HG02870 (cell line): ENCODE data around the gene GBP3.
A peak's percentile ranks its signal among the peaks of the same experiment; 100 is the strongest.
"Not testable (repeated sequence)": the region's sequence is repeated elsewhere in the genome, so short reads cannot be mapped to it uniquely, and the experiment has no call there.

Source experiments
- ATAC-seq: cut with Tn5 transposase; IDR thresholded peaks from one replicate; pipeline ENCODE4 v1.9.1; 2021; ENCODE audit warnings: mild to moderate bottlenecking, moderate library complexity; ENCODE audit not compliant: unreplicated experiment

Gene GBP3, protein sequence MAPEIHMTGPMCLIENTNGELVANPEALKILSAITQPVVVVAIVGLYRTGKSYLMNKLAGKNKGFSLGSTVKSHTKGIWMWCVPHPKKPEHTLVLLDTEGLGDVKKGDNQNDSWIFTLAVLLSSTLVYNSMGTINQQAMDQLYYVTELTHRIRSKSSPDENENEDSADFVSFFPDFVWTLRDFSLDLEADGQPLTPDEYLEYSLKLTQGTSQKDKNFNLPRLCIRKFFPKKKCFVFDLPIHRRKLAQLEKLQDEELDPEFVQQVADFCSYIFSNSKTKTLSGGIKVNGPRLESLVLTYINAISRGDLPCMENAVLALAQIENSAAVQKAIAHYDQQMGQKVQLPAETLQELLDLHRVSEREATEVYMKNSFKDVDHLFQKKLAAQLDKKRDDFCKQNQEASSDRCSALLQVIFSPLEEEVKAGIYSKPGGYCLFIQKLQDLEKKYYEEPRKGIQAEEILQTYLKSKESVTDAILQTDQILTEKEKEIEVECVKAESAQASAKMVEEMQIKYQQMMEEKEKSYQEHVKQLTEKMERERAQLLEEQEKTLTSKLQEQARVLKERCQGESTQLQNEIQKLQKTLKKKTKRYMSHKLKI

DNA sequence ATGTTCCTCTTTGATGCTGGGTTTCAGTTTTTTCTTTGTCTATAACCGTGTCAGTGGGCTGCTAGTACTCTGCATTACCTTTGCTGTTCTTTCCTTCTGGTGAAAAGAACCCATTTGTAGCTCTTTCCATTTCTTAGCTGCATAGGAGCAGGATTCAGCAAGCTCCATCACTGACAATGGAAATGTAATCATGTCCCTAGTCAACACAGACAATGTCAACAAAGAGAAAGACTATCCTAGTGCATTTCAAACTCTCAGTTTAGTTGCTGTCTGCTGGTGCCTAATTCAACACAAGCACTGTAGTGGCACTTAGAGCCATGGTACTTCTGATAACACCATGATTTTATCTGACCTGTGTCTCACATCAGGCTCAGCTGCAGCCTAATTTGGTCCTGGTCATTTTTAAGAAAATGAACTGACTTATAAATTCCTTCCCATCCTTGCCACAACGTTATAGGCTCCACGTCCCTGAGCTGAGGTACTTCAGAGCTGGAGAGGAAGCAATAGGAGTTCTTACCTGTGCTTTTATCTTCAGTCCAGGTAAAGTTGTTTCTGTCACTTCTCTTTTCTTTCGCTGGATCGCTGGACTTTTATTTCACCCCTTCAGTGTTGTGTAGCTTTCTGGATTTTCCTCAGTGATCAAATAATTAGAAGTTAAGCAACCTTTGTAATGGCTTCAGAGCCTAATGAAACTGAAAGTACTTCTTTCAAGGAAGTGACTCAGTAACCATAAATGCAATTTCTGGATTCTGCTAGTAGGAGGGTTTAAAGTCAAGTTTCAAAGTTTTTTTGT, at the start of gene GBP3:
GBP3 (minus strand) TSS at position 700 of the 793 bp plus-strand sequence. CDS start 2,145 bp downstream, outside the sequence.
- peak; percentile 71 for ATAC-seq

DNA sequence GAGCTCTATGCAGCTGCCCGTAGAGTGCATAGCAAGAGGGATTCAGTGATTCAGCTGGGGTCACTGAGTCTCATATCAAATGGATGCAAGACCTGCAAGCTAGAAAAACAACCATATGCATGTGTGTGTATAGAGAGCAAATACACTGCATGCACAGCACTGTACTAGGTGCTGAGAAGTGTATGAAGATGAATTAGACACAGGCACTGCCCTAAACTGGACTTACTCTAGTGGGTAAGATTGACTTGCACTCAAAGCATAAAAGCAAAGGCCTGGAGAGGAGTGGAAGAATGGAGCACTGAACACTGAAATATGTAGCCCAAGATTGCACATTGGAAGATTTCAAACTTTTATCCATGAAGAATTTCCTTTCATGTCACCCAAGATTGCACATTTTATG, 47.8 kb upstream of the GBP3 start:
- ATAC-seq, result no peak

DNA sequence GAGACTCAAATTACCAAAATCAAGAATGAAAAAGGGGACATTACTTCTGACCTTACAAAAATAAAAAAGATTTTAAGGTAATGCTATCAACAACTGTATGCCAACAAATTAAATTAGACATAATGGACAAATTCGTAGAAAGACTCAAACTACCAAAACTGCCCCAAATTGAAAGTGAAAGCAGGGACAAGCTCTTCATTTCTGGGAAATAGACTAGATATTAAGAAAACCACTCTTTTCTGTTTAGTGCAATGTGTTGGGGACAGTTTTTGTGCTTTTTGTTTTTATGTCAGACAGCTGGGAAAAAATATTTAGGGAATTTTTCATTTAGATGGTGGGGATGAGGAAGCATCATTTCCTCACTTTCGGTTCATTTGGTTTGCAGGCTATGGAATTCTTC, 47.3 kb upstream of the GBP3 start:
- ATAC-seq, result no peak

DNA sequence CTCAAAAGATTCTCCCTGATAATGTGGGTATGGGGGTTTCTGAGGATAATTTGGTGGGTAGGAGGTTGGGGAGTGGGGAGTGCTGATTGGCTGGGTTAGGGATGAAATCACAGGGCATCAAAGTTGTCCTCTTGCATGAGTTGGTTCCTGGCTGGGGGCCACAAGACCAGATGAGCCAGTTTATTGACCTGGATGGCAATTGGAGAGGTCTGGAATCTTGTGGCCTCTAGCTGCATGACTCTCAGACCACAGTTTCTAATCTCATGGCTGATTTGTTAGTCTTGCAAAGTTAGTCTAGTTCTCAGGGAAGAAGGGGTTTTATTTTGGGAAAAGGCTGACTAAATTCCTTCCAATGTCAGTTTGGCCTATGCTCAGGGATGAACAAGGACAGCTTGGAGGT, 45.6 kb upstream of the GBP3 start:
- no peak for ATAC-seq

DNA sequence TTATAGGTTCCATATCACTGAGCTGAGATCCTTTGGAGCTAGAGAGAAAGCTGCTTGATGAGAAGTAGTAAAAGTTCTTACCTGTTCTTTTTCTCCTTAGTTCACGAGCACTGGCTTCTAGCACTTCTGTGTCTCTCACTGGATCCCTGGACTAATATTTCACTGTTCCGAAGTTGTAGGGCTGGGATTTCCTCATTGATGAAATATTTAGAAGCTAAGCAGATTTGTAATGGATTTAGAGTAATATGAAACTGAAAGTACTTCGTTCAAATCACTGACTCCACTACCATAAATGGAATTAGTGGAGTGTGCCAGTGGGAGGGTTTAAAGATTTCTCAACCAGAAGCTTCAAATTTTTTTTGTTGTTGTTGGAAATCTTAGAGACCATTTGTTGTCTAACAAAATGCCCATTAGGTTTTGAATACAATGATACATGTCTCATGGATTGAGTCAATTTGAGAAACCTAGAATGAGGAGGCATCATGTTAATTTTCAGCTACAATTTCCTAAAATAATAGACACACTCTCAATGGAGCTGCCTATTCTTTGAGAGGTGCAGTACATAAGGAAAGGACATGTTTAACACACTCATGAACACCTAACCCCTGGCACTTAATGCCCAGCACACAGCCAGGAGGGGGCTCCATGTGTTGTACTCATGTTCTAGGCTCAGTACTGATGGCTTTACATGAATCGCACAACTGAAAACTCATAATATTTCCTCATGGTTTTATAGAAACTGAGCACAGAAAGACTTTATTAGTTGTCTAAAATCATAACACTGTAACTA, 42.6 kb upstream of the GBP3 start, which contains the start of gene GBP1:
GBP1 (minus strand) TSS at position 130 of the 790 bp plus-strand sequence. CDS start 1,974 bp downstream, outside the sequence.
- ATAC-seq, result peak; percentile 70

DNA sequence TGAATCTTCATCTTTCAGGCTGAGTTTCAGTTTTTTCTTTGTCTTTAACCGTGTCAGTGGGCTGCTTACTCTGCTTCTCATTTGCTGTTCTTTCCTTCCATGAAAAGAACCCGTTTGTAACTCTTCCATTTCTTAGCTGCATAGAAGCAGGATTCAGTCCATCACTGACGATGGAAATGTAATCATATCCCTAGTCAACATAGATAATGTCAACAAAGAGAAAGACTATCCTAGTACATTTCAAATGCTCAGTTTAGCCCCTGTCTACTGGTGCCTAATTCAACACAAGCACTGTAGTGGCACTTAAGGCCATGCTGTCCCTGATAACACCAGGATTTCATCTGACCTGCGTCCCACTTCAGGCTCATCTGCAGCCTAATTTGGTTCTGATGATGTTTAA, 42.0 kb upstream of the GBP3 start:
- peak; percentile 34 for ATAC-seq

DNA sequence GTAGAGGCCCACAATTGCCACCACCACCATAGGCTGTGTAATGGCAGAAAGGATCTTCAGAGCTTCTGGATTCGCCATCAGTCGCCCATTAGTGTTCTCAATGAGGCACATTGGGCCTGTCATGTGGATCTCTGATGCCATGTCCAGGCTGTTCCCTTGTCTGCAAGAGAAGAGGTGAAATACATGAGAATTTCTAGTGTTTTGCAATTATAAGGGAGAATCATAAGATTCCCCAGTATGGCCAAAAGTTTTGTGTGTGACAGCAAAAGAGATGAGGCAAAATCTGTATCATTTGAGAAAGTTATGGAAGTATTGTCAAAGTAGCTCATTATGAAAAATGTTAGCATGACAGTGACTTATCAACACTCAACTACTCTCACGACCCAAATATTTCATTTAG, 40.4 kb upstream of the GBP3 start:
- ATAC-seq, result no peak

DNA sequence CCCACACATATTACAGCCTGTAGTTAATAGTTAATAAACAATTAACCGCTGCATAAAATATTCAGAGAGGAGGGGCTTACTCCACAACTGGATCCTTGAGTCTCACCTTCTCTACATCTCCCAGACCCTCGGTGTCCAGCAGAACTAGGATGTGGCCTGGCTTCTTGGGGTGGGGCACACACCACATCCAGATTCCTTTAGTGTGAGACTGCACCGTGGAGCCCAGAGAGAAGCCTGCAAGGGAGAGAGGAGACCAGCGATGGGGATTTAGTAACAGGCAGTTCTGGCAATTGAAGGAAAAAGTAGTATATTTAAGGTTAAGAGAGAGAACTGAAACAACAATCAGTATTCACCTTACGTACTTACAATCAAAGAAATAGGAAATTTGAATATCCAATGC, 37.4 kb upstream of the GBP3 start:
- ATAC-seq, result no peak

DNA sequence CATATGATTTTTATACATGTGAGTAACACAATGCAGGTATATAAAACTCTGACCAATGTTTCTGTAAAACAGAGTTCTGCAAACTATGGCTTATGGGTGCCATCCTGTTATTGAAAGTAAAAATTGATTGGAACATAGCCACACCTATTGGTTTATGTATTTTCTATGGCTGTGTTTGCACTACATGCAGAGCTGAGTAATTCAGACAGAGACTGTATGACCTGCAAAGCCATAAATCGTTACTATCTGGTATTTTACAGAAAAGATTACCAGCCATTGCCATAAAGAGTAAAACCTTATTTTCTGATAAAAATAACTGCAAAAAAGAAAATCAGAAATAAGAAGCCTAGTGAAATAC, 29.3 kb upstream of the GBP3 start:
- no peak for ATAC-seq

DNA sequence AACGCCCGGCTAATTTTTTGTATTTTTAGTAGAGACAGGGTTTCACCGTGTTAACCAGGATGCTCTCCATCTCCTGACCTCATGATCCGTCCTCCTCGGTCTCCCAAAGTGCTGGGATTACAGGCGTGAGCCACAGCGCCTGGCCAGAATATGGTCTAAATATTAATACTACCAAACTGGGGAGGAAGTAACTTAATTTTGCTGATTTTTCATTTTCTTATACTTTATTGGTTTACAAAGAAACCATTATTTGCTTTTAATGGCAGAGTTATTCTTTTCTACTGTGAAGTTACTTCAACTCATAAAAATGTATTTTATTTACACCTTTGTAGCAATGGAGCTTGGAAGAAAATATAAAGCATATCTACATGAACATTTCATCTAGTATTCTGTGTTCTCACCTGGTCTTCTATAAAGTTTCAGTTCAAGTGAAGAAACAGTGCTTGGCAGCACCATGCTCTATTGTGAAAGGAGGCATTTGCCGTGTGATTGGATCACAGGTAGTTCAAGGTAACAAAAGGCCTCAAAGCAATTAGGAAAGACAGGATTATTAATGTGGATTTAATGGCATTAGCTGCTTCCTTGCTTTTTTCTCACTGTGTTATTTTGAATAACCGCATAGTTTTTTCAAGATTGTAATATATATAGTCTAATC, 28.8 kb upstream of the GBP3 start:
- no peak for ATAC-seq

DNA sequence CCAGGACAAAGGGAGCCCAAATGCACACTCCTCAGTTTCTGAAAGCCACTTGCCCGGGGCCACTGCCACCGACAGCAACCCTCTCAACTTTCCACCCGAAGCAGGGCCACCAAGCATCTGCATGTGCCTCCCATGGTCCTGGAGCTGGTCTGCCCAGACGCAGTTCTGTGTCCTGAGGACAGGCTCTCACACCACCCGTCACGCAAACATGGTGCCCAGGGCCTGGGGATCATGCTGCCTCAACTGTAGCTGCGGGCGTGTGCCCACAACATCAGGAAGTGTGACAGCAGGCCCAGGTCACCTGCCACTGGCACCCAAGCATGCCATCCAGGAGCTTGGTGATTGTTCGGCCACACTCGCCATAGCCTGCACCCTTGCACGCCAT, 28.0 kb upstream of the GBP3 start:
- no peak for ATAC-seq

DNA sequence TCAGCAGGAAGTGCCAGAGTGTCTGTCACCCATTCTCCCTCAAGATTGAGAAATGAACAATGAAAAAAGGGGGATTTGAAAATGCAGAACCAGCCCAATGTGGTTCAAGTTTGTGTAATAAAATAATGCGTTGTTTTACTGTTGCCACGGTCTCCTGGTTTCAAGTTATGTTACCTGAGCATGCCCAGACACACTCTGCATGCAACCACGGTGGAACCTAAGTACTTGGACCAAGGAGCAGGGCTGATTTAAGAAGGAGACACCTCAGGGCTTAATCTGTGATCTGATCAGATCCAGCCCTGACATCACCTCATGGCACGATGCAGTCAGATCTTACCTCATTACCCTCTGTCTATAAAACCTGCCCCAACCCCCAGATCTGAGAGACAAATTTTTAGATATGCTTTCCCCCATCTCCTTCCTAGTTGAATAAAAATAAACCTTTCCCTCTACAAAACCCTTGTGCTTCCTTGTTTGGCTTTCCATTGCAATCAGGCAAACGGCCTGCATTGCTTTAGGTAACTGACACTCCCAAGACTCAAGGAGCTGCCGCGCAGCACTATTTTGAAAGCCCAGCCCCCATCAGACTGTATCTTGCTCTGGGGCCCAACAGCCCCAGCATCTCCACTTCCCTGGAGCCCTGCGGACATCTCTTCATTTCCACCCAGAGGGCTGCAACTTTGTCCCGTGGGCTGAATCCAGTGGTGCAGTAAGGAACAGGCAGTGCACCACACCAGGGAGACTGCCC, 27.4 kb upstream of the GBP3 start:
- not testable (repeated sequence) for ATAC-seq

DNA sequence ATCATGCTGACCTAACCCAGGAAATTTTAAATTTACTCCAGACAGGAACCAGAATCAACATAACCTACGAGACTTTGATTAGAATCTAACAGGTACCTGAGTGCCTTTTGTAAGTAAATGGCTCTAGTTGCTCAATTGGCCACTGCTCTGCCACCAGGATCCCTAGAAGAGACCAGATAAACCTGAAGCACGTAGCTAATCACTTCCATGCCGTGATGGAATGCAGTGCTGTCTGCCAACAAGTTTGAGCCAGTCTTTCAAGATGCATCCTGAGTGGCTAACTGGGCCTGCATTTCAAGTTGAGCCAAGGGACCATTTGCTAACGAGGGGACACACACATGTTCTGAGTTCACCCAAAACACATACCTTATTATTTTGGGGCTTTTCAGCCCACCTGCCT, 26.5 kb upstream of the GBP3 start:
- not testable (repeated sequence) for ATAC-seq

DNA sequence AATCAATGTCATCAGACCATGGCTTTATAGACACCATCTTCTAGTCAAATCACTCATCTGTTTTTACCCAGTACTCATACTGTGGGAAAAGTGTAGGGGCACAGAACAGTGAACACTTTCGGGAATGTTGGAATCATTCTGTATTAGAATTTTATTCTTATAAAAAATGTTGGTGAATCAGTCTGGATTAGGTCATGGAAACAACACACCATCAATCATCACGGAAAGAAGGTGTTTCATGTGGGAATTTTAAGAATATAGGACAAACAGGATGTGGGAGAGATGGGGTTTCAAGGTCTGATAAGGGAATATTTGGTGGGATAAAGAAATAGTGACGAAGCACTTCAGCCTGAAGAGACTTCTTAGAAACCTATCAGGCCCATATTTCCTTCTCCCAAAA, 25.1 kb upstream of the GBP3 start:
- ATAC-seq, result no peak

DNA sequence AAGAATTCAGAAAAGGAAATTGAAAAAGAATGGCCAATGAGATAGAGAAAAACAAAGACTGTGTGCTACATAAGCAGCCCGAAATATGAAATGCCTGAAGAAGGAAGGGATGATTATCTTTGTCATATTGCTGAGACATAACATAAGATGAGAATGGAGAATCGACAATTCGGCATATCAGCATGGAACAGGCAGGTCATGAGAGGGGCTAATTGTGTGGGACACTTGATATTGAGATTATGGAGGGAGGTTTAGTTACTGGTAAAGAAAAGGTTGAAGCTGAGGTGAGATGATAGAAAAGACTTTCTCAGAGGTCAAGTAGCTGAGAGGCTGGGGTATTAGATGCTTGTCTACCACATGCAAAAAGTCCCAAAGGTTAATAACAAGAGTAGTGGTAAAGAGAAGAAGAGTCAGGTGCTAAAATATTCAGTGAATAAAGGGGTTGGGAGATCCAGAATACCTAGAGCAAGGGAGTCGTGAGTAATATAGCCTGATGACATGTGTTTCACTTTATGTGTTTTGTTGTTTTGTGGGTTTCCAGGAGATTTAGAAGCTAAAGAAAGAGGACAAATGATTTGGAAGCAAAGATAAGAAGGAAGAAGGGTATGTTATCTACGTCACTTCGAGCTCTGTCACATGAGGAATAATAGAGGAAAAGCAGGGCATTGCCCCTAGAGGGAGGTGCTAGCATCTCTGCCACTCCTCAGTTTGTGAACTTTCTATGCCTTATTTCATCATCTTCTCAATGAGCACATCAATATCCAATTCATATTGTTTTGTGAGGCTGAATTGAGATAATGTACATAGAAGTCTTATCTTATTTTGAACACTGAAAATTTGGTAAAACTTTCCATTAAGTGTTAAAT, 23.9 kb upstream of the GBP3 start:
- ATAC-seq, result peak; percentile 86

DNA sequence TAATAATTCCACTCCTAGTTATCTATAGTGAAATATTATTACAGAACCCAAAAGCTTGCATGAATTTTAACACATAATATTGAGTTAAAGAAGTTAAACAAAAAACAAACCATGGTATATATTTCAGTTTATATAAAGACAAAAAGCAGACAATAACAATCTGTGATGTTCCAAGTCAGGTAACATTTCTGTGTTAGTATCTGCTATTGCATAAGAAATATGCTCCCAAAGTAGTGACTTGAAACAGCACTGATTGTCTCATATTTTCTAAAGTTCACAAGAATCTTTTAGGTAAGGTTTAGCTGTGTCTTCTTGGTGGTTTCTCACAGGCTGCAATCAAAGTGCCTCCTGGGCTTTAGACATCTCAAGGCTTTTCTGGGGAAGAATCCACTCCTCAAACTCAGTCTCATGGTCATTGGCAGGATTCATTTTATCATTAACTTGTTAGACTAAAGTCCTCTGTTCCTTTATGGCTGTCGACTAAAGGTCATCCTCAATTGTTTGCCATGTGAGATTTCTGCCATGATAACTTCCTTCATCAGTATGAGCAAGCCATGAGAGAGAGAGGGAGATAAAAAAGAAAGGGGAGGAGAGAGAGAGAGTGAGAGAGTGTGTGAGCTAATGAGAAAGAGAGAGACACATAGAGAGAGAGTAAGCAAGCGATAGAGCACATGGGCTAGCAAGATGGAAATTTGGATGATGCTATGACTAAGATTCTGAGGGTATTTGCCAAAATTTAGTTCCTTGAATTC, 22.5 kb upstream of the GBP3 start:
- ATAC-seq, result no peak

DNA sequence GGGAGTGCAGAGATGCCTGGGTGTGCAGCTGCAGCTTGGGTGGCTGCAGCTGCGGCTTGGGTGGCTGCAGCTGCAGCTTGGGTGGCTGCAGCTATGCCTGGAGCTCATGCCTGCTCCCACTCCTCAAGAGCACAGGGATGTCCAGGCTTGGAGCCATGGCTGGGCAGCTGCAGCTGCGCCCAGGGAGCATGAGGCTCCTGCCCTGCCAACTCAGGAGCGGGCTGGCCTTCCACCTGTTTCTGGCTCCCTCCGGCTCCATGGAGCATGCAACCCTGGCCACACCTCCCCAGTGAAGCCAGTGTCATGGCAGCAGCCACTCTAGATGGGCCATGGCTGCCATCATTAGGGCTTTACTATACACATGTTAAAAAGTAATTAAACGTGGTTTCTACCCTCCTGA, 21.3 kb upstream of the GBP3 start:
- no peak for ATAC-seq

DNA sequence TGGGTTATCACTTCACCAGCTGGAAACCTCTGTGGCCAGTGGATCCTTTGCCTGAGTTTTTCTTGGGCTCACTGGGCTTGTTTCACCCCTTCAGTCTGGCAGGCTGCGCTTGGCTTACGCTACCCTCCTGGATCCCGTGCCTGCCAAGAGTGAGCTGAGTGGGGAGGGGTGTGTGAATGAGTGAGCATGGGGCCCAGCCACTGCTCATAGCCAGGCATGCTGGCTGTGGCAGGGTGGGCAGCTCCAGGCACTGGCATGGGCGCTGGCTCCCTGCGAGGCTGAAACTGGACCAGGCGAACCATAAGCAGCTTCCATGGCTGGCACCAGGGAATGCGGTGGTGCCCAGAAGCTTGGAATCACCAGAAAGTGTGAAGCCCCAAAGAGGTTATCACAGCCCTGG, 19.8 kb upstream of the GBP3 start:
- ATAC-seq, result no peak
